ENCODE measurements around the gene SLCO2A1.

DNA sequence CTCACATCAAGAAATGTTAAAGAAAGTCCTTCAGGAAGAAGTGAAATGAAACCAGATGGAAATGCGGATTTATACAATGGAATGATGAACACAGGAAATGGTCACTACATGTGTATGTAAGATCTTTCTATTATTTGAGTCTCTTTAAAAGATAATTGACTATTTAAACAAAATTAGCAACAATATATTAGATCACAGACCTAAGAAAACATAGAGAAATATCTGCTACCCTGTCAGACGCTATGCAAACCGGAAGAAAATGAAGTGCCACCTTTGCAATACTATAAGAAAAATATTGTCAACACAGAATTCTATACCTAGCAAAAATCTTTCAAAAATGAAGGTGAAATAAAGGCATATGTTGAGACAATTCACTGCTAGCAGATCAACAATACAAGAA lies 151.2 kb downstream of the SLCO2A1 start:
- TF ChIP-seq, protein P1, sequence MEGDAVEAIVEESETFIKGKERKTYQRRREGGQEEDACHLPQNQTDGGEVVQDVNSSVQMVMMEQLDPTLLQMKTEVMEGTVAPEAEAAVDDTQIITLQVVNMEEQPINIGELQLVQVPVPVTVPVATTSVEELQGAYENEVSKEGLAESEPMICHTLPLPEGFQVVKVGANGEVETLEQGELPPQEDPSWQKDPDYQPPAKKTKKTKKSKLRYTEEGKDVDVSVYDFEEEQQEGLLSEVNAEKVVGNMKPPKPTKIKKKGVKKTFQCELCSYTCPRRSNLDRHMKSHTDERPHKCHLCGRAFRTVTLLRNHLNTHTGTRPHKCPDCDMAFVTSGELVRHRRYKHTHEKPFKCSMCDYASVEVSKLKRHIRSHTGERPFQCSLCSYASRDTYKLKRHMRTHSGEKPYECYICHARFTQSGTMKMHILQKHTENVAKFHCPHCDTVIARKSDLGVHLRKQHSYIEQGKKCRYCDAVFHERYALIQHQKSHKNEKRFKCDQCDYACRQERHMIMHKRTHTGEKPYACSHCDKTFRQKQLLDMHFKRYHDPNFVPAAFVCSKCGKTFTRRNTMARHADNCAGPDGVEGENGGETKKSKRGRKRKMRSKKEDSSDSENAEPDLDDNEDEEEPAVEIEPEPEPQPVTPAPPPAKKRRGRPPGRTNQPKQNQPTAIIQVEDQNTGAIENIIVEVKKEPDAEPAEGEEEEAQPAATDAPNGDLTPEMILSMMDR (IDR thresholded peaks at IDR 0.05) = no peak
- no peak for TF ChIP-seq POLR2A (IDR thresholded peaks at IDR 0.05)
